ENCODE measurements around the gene TSPEAR. TPM values are rescaled to one million over a fixed set of nuclear protein-coding genes. Genes with fewer than 3 reads are reported as not detected.

TSPEAR gene
- total RNA-seq, 1 donor from 2014 or later, result 0.15 TPM

DNA sequence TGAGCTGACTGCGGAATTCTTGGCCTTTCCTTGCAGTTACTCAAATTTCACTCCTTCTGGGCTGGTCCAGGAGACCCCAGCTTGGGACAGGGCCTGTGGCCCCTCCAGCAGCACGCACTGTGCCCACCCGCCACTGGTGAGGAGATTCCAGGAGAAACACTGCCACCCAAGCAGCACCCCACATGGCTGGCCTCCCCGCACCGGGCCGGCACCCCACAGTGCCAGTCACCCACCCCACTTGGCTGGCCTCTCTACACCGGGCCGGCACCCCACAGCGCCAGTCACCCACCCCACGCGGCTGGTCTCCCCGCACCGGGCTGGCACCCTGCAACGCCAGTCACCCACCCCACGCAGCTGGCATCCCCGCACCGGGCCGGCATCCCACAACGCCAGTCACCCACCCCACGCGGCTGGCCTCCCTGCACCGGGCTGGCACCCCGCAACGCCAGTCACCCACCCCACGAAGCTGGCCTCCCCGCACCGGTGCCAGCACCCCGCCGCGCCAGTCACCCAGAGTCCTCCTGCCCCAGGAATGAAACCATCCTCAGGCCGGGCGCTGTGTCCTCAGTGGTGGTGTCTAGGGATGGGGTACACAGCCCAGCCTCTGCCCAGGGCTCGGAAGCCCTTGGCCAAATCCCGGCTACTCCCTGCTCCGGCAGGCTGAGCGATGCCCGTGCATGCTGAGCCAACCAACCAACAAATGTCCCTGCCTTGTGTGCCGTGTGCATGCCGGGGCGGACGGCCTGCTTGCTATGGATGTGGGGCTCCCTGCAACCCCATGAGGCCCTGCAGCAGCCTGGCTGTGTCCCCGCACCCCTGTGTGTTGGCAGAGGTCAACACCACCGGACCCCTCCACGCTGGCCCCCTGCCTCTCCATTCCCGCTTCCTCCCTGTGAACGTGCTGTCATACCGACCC lies 38.6 kb upstream of the TSPEAR start:
- DNase-seq (ENCODE audit: low spot score), result peak; percentile 64
- Mint-ChIP-seq H3K36me3 (ENCODE audit: low read depth) (peaks cover 4% of the 10 kb centered on the region), H3K9me3 (ENCODE audit: low read depth) (peaks cover 3% of the 10 kb centered on the region), H3K4me3 (ENCODE audit: unreplicated experiment) (no peak overlapping the region), H3K4me1 (ENCODE audit: low read depth) (peaks cover 11% of the 10 kb centered on the region), H3K27me3 (ENCODE audit: low read depth) (peaks cover 26% of the 10 kb centered on the region), H3K27ac (ENCODE audit: unreplicated experiment) (no peak overlapping the region)
- TF ChIP-seq, protein P1, sequence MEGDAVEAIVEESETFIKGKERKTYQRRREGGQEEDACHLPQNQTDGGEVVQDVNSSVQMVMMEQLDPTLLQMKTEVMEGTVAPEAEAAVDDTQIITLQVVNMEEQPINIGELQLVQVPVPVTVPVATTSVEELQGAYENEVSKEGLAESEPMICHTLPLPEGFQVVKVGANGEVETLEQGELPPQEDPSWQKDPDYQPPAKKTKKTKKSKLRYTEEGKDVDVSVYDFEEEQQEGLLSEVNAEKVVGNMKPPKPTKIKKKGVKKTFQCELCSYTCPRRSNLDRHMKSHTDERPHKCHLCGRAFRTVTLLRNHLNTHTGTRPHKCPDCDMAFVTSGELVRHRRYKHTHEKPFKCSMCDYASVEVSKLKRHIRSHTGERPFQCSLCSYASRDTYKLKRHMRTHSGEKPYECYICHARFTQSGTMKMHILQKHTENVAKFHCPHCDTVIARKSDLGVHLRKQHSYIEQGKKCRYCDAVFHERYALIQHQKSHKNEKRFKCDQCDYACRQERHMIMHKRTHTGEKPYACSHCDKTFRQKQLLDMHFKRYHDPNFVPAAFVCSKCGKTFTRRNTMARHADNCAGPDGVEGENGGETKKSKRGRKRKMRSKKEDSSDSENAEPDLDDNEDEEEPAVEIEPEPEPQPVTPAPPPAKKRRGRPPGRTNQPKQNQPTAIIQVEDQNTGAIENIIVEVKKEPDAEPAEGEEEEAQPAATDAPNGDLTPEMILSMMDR (IDR thresholded peaks at IDR 0.05), result no peak

DNA sequence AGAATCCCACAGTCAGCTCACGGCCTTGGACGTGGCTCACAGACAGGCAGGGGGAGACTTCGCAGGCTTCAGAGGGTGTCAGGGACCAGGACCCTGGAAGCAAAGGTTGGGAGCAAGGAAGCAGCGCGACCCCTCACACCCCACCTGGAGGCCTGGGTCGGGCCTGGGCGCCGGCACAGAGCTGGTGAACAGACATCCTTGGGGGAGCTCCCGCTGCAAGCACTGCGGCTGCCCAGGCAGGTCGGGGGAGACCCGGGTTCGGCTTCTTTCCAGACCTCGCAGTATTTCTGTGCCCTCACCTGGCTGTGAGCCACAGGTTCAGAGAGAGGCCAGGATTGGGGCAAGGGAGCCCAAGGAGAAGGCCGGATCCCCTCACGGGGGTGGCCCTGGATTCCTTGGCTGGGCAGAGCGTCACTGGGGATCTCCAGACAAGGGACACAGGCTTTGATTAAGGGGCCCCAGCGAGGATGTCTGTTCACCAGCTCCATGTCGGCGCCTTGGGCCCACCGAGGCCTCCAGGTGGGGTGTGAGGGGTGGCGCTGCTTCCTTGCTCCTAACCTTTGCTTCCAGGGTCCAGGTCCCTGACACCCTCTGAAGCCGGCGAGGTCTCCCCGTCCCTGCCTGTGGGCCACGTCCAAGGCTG lies 37.9 kb upstream of the TSPEAR start:
- no peak overlapping the region for H3K4me3 Mint-ChIP-seq (ENCODE audit: unreplicated experiment)
- DNase-seq (ENCODE audit: low spot score), result peak; percentile 75
- peaks cover 7% of the 10 kb centered on the region for H3K4me1 Mint-ChIP-seq (ENCODE audit: low read depth)
- H3K9me3 Mint-ChIP-seq (ENCODE audit: low read depth), result no peaks in the 10 kb centered on the region
- peaks cover 2% of the 10 kb centered on the region for H3K36me3 Mint-ChIP-seq (ENCODE audit: low read depth)
- peaks cover 30% of the 10 kb centered on the region for H3K27me3 Mint-ChIP-seq (ENCODE audit: low read depth)
- no peak overlapping the region for H3K27ac Mint-ChIP-seq (ENCODE audit: unreplicated experiment)
- TF ChIP-seq, protein P1 (IDR thresholded peaks at IDR 0.05), result no peak

DNA sequence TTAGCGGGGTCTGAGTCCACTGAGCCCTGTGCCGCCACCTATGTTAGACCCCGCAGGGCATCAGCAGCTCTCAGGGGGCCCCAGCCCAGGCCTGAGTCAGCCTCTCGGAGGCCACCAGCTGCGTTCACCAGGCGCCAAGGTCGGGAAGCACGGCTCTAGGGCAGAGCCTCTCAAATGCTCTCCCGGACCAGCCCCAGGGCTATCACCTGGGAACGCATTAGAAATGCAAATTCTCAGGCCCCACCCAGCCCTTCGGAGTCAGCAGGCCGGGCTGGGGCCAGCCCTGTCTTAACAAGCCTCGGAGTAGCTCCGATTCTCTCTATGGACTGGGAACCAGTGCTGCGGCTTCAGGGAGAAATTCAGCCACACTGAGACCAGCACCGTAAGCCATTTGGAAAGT lies 37.2 kb upstream of the TSPEAR start:
- no peak overlapping the region for H3K4me3 Mint-ChIP-seq (ENCODE audit: unreplicated experiment)
- TF ChIP-seq, protein P1 (IDR thresholded peaks at IDR 0.05), result no peak
- H3K27ac Mint-ChIP-seq (ENCODE audit: unreplicated experiment), result no peak overlapping the region
- H3K27me3 Mint-ChIP-seq (ENCODE audit: low read depth), result peaks cover 32% of the 10 kb centered on the region
- H3K4me1 Mint-ChIP-seq (ENCODE audit: low read depth), result peaks cover 7% of the 10 kb centered on the region
- peak; percentile 77 for DNase-seq (ENCODE audit: low spot score)
- H3K36me3 Mint-ChIP-seq (ENCODE audit: low read depth), result peaks cover 2% of the 10 kb centered on the region
- no peaks in the 10 kb centered on the region for H3K9me3 Mint-ChIP-seq (ENCODE audit: low read depth)

DNA sequence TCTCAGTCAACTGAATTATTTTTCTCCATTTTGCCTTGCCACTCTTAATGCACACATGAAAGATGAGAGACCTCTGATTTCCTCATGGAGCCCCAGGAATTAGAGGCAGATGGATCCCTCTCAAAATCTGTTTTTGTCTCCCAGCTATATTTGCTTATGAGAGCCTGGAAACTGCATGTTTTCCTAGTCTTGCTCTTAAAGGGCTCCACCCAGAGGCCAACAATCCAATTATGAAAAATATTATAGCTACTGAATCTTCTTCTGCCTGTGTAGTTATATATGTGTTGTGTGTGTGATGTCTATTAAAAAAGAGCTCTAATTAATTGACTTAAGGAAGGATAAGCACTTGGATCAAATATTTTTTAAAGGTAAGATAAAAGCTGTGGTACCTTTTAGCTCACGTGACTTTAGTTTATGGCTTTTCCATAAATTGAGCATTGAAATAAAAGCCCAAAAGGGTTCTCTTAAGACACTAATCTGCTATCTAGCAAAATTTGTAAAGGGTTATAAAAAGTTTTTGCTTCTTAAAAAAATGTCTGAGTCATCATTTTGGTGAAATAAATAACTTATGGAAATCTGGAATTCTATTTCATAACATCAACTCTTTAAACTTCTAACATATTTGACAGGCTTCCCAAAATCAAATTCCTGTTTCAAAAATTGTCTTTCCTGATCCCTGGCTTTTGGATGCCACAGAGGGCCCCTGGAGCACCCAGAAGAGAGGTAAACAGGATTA lies 31.2 kb upstream of the TSPEAR start:
- no peaks in the 10 kb centered on the region for H3K4me1 Mint-ChIP-seq (ENCODE audit: low read depth)
- no peak for DNase-seq (ENCODE audit: low spot score)
- TF ChIP-seq, protein P1 (IDR thresholded peaks at IDR 0.05), result peak; percentile 80
- H3K36me3 Mint-ChIP-seq (ENCODE audit: low read depth), result no peaks in the 10 kb centered on the region
- no peaks in the 10 kb centered on the region for H3K9me3 Mint-ChIP-seq (ENCODE audit: low read depth)
- no peak overlapping the region for H3K27ac Mint-ChIP-seq (ENCODE audit: unreplicated experiment)
- H3K27me3 Mint-ChIP-seq (ENCODE audit: low read depth), result peaks cover 31% of the 10 kb centered on the region
- no peak overlapping the region for H3K4me3 Mint-ChIP-seq (ENCODE audit: unreplicated experiment)

DNA sequence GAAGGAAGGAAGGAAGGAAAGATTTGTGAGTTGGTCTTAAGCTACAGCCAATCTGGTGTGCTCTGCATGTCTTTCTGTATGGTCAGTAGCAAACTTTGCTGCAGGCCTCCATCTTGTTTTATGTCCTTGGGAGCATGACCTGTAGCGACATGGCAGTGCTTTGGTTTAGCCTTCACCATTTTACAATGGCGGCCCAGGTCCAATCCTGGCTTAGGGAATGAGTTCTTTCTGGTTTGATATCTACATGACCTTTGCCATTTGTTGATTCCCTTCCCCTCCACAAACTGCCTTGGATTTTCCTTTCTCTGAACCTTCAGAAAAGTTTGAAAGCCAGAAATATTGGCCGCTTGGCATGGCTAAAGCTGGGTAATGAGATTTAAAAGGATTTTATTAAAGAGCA lies 30.5 kb upstream of the TSPEAR start:
- H3K27me3 Mint-ChIP-seq (ENCODE audit: low read depth), result peaks cover 32% of the 10 kb centered on the region
- no peak for DNase-seq (ENCODE audit: low spot score)
- no peaks in the 10 kb centered on the region for H3K9me3 Mint-ChIP-seq (ENCODE audit: low read depth)
- no peaks in the 10 kb centered on the region for H3K4me1 Mint-ChIP-seq (ENCODE audit: low read depth)
- no peak overlapping the region for H3K27ac Mint-ChIP-seq (ENCODE audit: unreplicated experiment)
- TF ChIP-seq, protein P1 (IDR thresholded peaks at IDR 0.05), result no peak
- H3K36me3 Mint-ChIP-seq (ENCODE audit: low read depth), result no peaks in the 10 kb centered on the region
- no peak overlapping the region for H3K4me3 Mint-ChIP-seq (ENCODE audit: unreplicated experiment)

Measured in chondrocyte (in vitro differentiated cells).